ENCODE data around the gene CBX6. TPM values are rescaled to one million over a fixed set of nuclear protein-coding genes. Genes with fewer than 3 reads are reported as not detected.

The CBX6 gene
- total RNA-seq, 1 experiment from 2014 or later, result 90.0 TPM

GRCh38 chr22:38881997-38882879 lies 10.2 kb upstream of the CBX6 start (continued):
- TF ChIP-seq, protein P1, sequence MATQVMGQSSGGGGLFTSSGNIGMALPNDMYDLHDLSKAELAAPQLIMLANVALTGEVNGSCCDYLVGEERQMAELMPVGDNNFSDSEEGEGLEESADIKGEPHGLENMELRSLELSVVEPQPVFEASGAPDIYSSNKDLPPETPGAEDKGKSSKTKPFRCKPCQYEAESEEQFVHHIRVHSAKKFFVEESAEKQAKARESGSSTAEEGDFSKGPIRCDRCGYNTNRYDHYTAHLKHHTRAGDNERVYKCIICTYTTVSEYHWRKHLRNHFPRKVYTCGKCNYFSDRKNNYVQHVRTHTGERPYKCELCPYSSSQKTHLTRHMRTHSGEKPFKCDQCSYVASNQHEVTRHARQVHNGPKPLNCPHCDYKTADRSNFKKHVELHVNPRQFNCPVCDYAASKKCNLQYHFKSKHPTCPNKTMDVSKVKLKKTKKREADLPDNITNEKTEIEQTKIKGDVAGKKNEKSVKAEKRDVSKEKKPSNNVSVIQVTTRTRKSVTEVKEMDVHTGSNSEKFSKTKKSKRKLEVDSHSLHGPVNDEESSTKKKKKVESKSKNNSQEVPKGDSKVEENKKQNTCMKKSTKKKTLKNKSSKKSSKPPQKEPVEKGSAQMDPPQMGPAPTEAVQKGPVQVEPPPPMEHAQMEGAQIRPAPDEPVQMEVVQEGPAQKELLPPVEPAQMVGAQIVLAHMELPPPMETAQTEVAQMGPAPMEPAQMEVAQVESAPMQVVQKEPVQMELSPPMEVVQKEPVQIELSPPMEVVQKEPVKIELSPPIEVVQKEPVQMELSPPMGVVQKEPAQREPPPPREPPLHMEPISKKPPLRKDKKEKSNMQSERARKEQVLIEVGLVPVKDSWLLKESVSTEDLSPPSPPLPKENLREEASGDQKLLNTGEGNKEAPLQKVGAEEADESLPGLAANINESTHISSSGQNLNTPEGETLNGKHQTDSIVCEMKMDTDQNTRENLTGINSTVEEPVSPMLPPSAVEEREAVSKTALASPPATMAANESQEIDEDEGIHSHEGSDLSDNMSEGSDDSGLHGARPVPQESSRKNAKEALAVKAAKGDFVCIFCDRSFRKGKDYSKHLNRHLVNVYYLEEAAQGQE (IDR thresholded peaks at IDR 0.05; ENCODE audit: low read depth), result no peak
- TF ChIP-seq POLR2A (IDR thresholded peaks at IDR 0.05; ENCODE audit: borderline replicate concordance, extremely low read depth, insufficient read depth, insufficient read length), result no peak
- TF ChIP-seq, protein P2, sequence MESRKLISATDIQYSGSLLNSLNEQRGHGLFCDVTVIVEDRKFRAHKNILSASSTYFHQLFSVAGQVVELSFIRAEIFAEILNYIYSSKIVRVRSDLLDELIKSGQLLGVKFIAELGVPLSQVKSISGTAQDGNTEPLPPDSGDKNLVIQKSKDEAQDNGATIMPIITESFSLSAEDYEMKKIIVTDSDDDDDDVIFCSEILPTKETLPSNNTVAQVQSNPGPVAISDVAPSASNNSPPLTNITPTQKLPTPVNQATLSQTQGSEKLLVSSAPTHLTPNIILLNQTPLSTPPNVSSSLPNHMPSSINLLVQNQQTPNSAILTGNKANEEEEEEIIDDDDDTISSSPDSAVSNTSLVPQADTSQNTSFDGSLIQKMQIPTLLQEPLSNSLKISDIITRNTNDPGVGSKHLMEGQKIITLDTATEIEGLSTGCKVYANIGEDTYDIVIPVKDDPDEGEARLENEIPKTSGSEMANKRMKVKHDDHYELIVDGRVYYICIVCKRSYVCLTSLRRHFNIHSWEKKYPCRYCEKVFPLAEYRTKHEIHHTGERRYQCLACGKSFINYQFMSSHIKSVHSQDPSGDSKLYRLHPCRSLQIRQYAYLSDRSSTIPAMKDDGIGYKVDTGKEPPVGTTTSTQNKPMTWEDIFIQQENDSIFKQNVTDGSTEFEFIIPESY (IDR thresholded peaks at IDR 0.05; ENCODE audit: extremely low read depth, insufficient replicate concordance, low read length), result no peak

GRCh38 chr22:38881464-38881871 lies 9.5 kb upstream of the CBX6 start:
- ChIA-PET POLR2A (no interaction called here), RAD21 (ENCODE audit: low non-redundant PET in 1 of 2, low total read pairs in 2 of 2, uncharacterized antibody in 2 of 2, unreplicated experiment in 2 of 2) (no interaction called here), CTCF (no interaction called here)
- BruUV-seq (replicated peaks), result no TSS peak
- no peak overlapping the region for H3K27ac ChIP-seq (ENCODE audit: low read depth, low read length)
- H4K20me1 ChIP-seq (ENCODE audit: insufficient read depth), result no peaks in the 10 kb centered on the region
- no peak overlapping the region for H2AFZ ChIP-seq (ENCODE audit: low read depth, low read length, poor library complexity, severe bottlenecking)
- no peaks in the 10 kb centered on the region for H3K9me3 ChIP-seq (ENCODE audit: control insufficient read depth in 1 of 2, insufficient read depth in 1 of 2, low read depth in 1 of 2, low read length in 2 of 2)
- ATAC-seq (no peak), DNase-seq (ENCODE audit: low read depth, low spot score) (no peak)
- H3K9ac ChIP-seq (ENCODE audit: low read length), result no peak overlapping the region
- no peaks in the 10 kb centered on the region for H3K79me2 ChIP-seq (ENCODE audit: insufficient read depth, low read length)
- peaks cover 0 to 2% of the 10 kb centered on the region in 2 experiments; a peak in 1 of 4 replicates for H3K4me1 ChIP-seq (ENCODE audit: control insufficient read depth in 1 of 2, insufficient read depth in 2 of 2, low read length in 2 of 2)
- no peak overlapping the region for H3K4me2 ChIP-seq (ENCODE audit: low read length)
- intact Hi-C loops (cut with micrococcal nuclease), result no loop called here
- no peak overlapping the region for H3K4me3 ChIP-seq (replicated peaks in 1 of 2; ENCODE audit: low read depth in 1 of 2, low read length in 2 of 2)
- H3K9me2 ChIP-seq (ENCODE audit: insufficient read depth), result no peaks in the 10 kb centered on the region
- no peaks in the 10 kb centered on the region for H3K27me3 ChIP-seq (ENCODE audit: insufficient read depth, low read length)
- H3K36me3 ChIP-seq (ENCODE audit: control insufficient read depth in 1 of 2, insufficient read depth in 2 of 2, low read length in 2 of 2), result no peaks in the 10 kb centered on the region
- TF ChIP-seq, protein P1 (IDR thresholded peaks at IDR 0.05; ENCODE audit: low read depth), result no peak
- no peak for TF ChIP-seq RAD21 (IDR thresholded peaks at IDR 0.05; ENCODE audit: low read depth)
- TF ChIP-seq SP1 (IDR thresholded peaks at IDR 0.05; ENCODE audit: low read depth), result no peak
- no peak for TF ChIP-seq YY1 (IDR thresholded peaks at IDR 0.05; ENCODE audit: extremely low read depth, insufficient replicate concordance, low read depth, low read length)
- TF ChIP-seq ZNF274 (IDR thresholded peaks at IDR 0.05; ENCODE audit: low read depth, low read length), result no peak
- TF ChIP-seq MAX (IDR thresholded peaks at IDR 0.05), result no peak
- no peak for TF ChIP-seq POLR2AphosphoS5 (IDR thresholded peaks at IDR 0.05; ENCODE audit: low read depth, low read length)
- TF ChIP-seq ELF1 (IDR thresholded peaks at IDR 0.05; ENCODE audit: borderline replicate concordance, low read depth), result no peak

Data from HCT116 (cell line).